Suprapubic skin (tissue), 3 donors: ENCODE results near the gene CRCP.

Source experiments
- EP300 ChIP-seq: sonication (generic); formaldehyde crosslinking; IDR thresholded peaks from one replicate; pipeline ENCODE4 v1.6.1; 2017; ENCODE audit warnings: antibody characterized with exemption
- POLR2A ChIP-seq, 2 donors: fragments of 450-650 bp; IDR thresholded peaks; one replicate each; pipeline ENCODE4 v1.6.1; 2017; ENCODE audit warnings: antibody characterized with exemption in 2 of 2, mild to moderate bottlenecking in 2 of 2, moderate library complexity in 2 of 2
- TF ChIP-seq, protein P1 (sequence below), 2 donors: fragments of 200-600 bp in 1 of 2; fragments of 450-650 bp in 1 of 2; sonication (generic) in 1 of 2; IDR thresholded peaks; one replicate each; pipeline ENCODE4 v1.5.1; 2016 to 2019; ENCODE audit warnings: antibody characterized with exemption in 2 of 2, mild to moderate bottlenecking in 1 of 2, moderate library complexity in 1 of 2

GRCh38 chr7:66138994-66139752 lies 24.5 kb downstream of the CRCP start:
- no peak for TF ChIP-seq POLR2A (IDR thresholded peaks at IDR 0.05)
- TF ChIP-seq, protein P1, sequence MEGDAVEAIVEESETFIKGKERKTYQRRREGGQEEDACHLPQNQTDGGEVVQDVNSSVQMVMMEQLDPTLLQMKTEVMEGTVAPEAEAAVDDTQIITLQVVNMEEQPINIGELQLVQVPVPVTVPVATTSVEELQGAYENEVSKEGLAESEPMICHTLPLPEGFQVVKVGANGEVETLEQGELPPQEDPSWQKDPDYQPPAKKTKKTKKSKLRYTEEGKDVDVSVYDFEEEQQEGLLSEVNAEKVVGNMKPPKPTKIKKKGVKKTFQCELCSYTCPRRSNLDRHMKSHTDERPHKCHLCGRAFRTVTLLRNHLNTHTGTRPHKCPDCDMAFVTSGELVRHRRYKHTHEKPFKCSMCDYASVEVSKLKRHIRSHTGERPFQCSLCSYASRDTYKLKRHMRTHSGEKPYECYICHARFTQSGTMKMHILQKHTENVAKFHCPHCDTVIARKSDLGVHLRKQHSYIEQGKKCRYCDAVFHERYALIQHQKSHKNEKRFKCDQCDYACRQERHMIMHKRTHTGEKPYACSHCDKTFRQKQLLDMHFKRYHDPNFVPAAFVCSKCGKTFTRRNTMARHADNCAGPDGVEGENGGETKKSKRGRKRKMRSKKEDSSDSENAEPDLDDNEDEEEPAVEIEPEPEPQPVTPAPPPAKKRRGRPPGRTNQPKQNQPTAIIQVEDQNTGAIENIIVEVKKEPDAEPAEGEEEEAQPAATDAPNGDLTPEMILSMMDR (IDR thresholded peaks at IDR 0.05), result no peak
- TF ChIP-seq EP300, result no peak
